NCI-H748 (cell line): ENCODE results near the gene IL1R2.

Experiments used
- DNase-seq: peaks from one replicate; lab custom pipeline; 2025; ENCODE audit not compliant: unreplicated experiment; lab: John Stamatoyannopoulos, UW

The IL1R2 gene

GRCh38 chr2:102074152-102074783, 82.5 kb downstream of the IL1R2 start:
- no peak for DNase-seq

- no peak for DNase-seq
These were observed 83.7 kb downstream of the IL1R2 start for GRCh38 chr2:102075479-102075878.

GRCh38 chr2:102076512-102076911, 84.8 kb downstream of the IL1R2 start:
- DNase-seq = no peak
